T follicular helper cell (primary cell): ENCODE measurements around the gene ATP9A.
"Not testable (repeated sequence)": the region's sequence is repeated elsewhere in the genome, so short reads cannot be mapped to it uniquely, and the experiment has no call there.

Source experiments
- DNase-seq: peaks from one replicate; pipeline ENCODE4 v3.0.0-alpha.2; 2020; ENCODE audit warnings: low read depth

ATP9A gene

DNA sequence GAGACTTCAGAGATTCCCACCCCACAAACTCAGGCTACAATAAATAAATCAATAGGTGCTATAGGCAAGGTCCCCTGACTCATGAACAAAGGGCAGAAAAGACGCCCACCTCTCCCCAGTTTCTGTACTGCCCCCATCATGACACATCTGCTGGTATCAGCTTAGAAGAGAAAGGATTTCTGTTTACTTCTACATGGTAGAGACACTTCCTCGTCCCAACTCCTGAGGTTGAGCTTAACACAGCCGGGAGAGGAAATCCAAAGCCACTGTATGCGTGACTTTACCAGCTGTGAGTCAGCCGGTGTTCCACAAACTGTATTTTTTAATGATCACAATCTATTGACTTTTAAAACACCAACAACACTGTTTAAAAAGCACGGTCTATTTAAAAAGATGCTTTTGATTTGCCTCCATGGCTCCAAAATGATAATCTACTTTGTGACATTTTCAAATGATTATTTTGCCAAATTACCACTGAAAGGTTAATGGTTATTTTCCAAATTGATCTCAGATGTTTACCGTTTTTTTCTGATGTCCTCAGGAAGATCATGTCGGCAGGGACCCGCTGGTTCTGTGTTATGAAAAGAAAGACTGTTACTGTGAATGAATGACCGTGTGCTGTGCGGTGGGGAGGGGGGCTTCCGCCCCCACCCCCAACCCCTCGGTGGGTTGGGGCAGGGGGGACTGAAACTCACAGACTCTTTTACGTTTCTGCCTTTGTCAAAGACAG, 72.5 kb downstream of the ATP9A start:
- DNase-seq = no peak

DNA sequence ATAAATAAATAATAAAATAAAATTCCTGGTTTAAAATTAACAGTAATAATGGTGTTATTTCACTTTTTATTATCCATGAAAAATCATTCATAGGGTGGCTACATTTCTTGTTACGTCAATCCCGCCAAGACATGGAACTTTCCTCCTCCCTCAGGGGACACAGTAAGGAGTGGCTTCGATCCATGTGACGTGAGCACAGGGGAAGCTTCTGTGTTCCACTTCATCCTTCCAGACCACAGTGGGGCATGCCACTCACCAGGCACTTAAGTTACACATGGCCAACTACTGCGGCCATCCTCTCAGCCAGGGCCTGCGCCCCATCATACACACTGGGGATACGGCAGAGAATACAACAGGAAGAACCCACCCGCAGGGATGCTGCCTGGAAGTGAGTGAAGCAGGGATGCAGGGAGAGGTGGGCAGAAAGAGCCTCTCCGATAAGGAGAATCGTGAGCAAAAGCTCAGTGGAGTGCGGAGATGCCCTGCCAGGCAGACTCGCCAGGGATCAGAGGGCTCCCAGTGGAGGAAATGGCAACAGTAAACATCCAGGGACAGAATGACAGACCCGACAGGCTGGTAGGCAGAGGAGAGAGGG, 75.3 kb downstream of the ATP9A start:
- DNase-seq = no peak

GRCh38 chr20:51691703-51692102, 76.5 kb downstream of the ATP9A start:
- DNase-seq = no peak

GRCh38 chr20:51688600-51689244, 79.5 kb downstream of the ATP9A start:
- no peak for DNase-seq

DNA sequence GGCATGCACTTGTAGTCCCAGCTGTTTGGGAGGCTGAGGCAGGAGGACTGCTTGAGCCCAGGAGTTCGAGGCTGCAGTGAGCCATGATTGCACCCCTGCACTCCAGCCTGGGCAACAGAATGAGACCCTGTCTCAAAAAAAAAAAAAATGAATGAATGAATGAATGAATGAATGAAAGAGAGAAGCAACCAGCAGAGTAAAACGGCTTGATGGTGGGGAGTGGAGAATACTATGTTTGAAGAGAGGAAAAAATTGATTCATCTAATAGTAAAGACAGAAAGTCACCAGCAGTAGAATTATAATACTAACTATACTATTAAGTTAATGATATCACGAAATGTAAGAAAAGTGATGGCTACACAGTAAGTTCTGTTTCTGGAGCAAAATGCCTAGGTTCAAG, 80.6 kb downstream of the ATP9A start:
- no peak for DNase-seq

- no peak for DNase-seq
Measured at GRCh38 chr20:51687108-51687507, 81.1 kb downstream of the ATP9A start.

DNA sequence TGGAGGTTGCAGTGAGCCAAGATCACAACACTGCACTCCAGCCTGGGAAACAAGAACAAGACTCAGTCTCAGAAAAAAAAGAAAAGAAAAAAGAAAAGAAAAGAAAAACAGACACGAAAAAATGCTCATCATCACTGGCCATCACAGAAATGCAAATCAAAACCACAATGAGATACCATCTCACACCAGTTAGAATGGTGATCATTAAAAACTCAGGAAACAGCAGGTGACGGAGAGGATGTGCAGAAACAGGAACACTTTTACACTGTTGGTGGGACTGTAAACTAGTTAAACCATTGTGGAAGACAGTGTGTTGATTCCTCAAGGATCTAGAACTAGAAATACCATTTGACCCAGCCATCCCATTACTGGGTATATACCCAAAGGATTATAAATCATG, 82.7 kb downstream of the ATP9A start:
- DNase-seq = not testable (repeated sequence)

- no peak for DNase-seq
Measured at GRCh38 chr20:51680067-51680749, 88.0 kb downstream of the ATP9A start.

GRCh38 chr20:51679254-51679921, 88.8 kb downstream of the ATP9A start:
- DNase-seq = no peak

- DNase-seq = no peak
Measured at GRCh38 chr20:51678026-51678697, 90.0 kb downstream of the ATP9A start.

DNA sequence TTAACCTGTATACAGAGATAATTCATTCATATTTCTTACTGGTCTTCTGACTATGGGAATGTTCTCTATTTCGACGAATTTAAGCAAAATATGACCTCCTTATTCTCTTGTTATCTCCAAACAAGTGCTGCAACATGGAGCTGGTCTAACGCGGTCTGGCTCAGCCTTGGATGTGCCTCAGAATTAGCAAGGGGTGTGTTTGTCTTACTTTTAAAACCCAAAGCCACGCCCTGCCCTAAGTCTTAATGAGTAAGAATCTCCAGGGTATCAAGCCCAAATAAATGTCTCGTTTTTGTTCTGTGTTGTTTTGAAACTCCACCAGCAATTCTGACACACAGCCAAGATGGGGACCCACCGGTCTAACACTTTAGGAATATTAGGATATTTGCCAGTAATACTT, 99.2 kb downstream of the ATP9A start:
- no peak for DNase-seq

GRCh38 chr20:51668515-51668914, 99.7 kb downstream of the ATP9A start:
- no peak for DNase-seq

DNA sequence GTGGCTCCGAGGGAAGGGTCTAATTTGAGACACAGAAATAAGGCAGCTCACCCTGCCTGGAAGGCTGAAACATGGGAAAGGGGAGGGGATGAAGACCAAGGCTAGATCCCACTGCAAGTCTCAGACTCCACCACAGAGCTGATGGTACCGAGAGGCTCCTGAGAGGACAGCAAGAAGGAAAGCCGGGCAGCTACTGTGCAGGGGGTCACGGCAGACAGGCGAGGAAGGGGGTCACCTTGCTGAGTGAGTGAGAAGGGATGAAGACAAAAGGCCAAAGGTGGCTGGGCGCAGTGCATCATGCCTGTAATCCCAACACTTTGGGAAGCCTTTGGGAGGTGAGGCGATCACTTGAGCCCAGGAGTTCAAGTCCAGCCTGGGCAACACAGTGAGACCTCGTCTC, 100.7 kb downstream of the ATP9A start:
- DNase-seq = no peak

GRCh38 chr20:51667002-51667408, 101.2 kb downstream of the ATP9A start:
- no peak for DNase-seq

GRCh38 chr20:51666126-51666525, 102.1 kb downstream of the ATP9A start:
- no peak for DNase-seq

DNA sequence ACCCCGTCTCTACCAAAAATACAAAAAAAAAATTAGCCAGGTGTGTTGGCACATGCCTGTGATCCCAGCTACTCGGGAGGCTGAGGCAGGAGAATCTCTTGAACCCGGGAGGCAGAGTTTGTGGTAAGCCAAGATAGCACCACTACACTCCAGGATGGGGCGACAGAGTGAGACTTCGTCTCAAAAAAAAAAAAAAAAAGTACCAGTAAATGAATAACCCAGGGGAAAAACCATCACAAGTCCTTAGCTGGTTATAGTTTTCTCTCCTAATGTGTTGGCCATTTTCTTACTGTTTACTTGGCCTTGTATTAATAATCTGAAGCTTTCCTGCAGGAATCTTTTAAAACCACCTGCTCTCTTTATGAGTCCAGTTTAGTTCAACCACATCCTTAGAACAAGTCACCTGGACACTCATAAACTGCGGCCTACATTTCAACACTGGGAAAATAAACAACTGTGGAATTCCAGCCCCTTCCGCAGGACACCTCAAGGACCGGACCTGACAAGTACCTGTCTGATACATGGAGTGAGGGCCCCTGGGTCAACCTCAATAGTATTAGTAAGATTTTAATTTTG, 102.6 kb downstream of the ATP9A start:
- no peak for DNase-seq

- peak; percentile 17 for DNase-seq
Measured at GRCh38 chr20:51661609-51662178, 106.5 kb downstream of the ATP9A start.

GRCh38 chr20:51660672-51661608, 107.2 kb downstream of the ATP9A start:
- DNase-seq = no peak

- DNase-seq = no peak
Measured at GRCh38 chr20:51659491-51660050, 108.6 kb downstream of the ATP9A start.
